ENCODE data around the gene FXR1.
A peak's percentile ranks its signal among the peaks of the same experiment; 100 is the strongest.

FXR1 gene

GRCh38 chr3:181008796-181009195 is 96.3 kb downstream of the FXR1 start:
- no peak for DNase-seq (ENCODE audit: low read depth)

- DNase-seq (ENCODE audit: low read depth), result no peak
These were observed 96.8 kb downstream of the FXR1 start for GRCh38 chr3:181009225-181009624.

- peak; percentile 12 for DNase-seq (ENCODE audit: low read depth)
These were observed 105.2 kb downstream of the FXR1 start for GRCh38 chr3:181017690-181018089.

GRCh38 chr3:181025204-181025603 is 112.7 kb downstream of the FXR1 start:
- no peak for DNase-seq (ENCODE audit: low read depth)

- no peak for DNase-seq (ENCODE audit: low read depth)
These were observed 118.5 kb downstream of the FXR1 start for GRCh38 chr3:181030948-181031347.
